DMS 273 (cell line): ENCODE data around the gene VSIG8.
"Not testable (repeated sequence)": the region's sequence is repeated elsewhere in the genome, so short reads cannot be mapped to it uniquely, and the experiment has no call there.

ENCODE experiments used
- DNase-seq: peaks from one replicate; lab custom pipeline; 2025; ENCODE audit not compliant: unreplicated experiment; lab: John Stamatoyannopoulos, UW

Gene VSIG8

GRCh38 chr1:159862557-159862956, at the start of gene VSIG8:
VSIG8 (minus strand) TSS chr1:159862657; CDS start chr1:159862521, 136 bp downstream.
- DNase-seq: no peak

- DNase-seq: no peak
Measured at GRCh38 chr1:159911326-159912070, 49.0 kb upstream of the VSIG8 start.

GRCh38 chr1:159908031-159908940, 45.8 kb upstream of the VSIG8 start:
- no peak for DNase-seq

GRCh38 chr1:159906960-159907359, 44.5 kb upstream of the VSIG8 start:
- DNase-seq: no peak

- DNase-seq: not testable (repeated sequence)
Measured at GRCh38 chr1:159904036-159904435, 41.6 kb upstream of the VSIG8 start.

GRCh38 chr1:159902541-159902940, 40.1 kb upstream of the VSIG8 start:
- DNase-seq: no peak

GRCh38 chr1:159900755-159901360, 38.4 kb upstream of the VSIG8 start:
- DNase-seq: no peak

- DNase-seq: peak; percentile 95
Measured at GRCh38 chr1:159900086-159900680, 37.7 kb upstream of the VSIG8 start, which contains the start of gene CFAP45. CFAP45 (minus strand) TSS chr1:159900165; CDS start chr1:159900098, 67 bp downstream.

- not testable (repeated sequence) for DNase-seq
Measured at GRCh38 chr1:159899634-159900033, 37.2 kb upstream of the VSIG8 start.

- DNase-seq: no peak
Measured at GRCh38 chr1:159898527-159898926, 36.1 kb upstream of the VSIG8 start.

GRCh38 chr1:159897962-159898361, 35.5 kb upstream of the VSIG8 start:
- DNase-seq: no peak

- DNase-seq: no peak
Measured at GRCh38 chr1:159896546-159896930, 34.1 kb upstream of the VSIG8 start.

GRCh38 chr1:159895836-159896545, 33.5 kb upstream of the VSIG8 start:
- DNase-seq: no peak

GRCh38 chr1:159895286-159895685, 32.8 kb upstream of the VSIG8 start:
- no peak for DNase-seq

- DNase-seq: peak; percentile 29
Measured at GRCh38 chr1:159892944-159893343, 30.5 kb upstream of the VSIG8 start.

GRCh38 chr1:159891275-159892157, 29.1 kb upstream of the VSIG8 start:
- DNase-seq: peak; percentile 94

GRCh38 chr1:159890390-159890789, 27.9 kb upstream of the VSIG8 start:
- no peak for DNase-seq

- DNase-seq: peak; percentile 65
Measured at GRCh38 chr1:159889821-159890252, 27.4 kb upstream of the VSIG8 start.

GRCh38 chr1:159889202-159889601, 26.7 kb upstream of the VSIG8 start:
- no peak for DNase-seq
